Ectodermal cell (in vitro differentiated cells): Measurements from ENCODE around the gene PSEN1.

Source experiments
- H3K27ac ChIP-seq: 2 replicates; pipeline ENCODE4 v1.7.0; 2013; ENCODE audit warnings: mild to moderate bottlenecking, low read depth, low read length; ENCODE audit not compliant: insufficient read depth, poor library complexity, severe bottlenecking
- H3K27me3 ChIP-seq: 2 replicates; pipeline ENCODE4 v1.7.0; 2013; ENCODE audit warnings: mild to moderate bottlenecking, low read length; ENCODE audit not compliant: insufficient read depth, control insufficient read depth, poor library complexity, severe bottlenecking
- H3K36me3 ChIP-seq: one replicate; pipeline ENCODE4 v1.7.0; 2013; ENCODE audit warnings: low read length; ENCODE audit not compliant: control insufficient read depth, insufficient read depth
- H3K4me1 ChIP-seq: one replicate; pipeline ENCODE4 v1.7.0; 2013; ENCODE audit warnings: low read length; ENCODE audit not compliant: control insufficient read depth, insufficient read depth
- H3K4me3 ChIP-seq: 2 replicates; pipeline ENCODE4 v1.7.0; 2013; ENCODE audit warnings: low read depth, low read length, control low read depth; ENCODE audit not compliant: insufficient read depth
- H3K9me3 ChIP-seq: 2 replicates; pipeline ENCODE4 v1.7.0; 2013; ENCODE audit warnings: mild to moderate bottlenecking, low read length, moderate library complexity; ENCODE audit not compliant: control insufficient read depth
- WGBS, 2 experiments: methylation state at CpG; one replicate each; pipeline ENCODE4 v1.1.7; 2013; ENCODE audit warnings: missing lambda C conversion rate in 2 of 2; 5-methylcytosine and 5-hydroxymethylcytosine counted together

PSEN1 gene

DNA sequence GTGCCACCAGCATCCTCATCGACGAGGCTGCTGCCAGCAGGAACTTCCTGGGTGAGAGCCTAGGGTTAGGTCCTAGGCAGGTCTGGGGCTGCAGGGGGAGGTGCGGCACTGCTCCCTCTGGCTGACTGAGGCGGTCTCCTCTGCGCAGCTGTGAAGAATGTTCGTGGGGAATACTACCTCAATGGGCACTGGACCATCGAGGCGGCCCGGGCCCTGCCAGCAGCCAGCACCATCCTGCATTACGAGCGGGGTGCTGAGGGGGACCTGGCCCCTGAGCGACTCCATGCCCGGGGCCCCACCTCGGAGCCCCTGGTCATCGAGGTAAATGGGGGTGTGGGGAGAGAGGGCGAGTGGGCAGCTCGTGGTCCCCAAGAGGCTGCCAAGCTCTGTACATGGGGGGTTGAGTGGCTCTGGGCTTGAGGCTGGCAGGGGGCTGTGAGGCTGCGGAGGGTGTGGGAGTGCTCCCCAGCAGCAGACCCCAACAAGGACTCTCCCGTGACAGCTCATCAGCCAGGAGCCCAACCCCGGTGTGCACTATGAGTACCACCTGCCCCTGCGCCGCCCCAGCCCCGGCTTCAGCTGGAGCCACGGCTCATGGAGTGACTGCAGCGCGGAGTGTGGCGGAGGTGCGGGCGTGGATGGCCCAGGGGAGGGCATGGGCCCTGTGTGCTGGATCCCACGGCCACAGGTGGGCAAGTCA is 115.4 kb downstream of the PSEN1 start:
- no peaks in the 10 kb centered on the region for H3K9me3 ChIP-seq
- H3K4me1 ChIP-seq, result no peaks in the 10 kb centered on the region
- WGBS, 2 experiments, result 96 to 97% methylated on average over 30 of the region's 30 CpGs

DNA sequence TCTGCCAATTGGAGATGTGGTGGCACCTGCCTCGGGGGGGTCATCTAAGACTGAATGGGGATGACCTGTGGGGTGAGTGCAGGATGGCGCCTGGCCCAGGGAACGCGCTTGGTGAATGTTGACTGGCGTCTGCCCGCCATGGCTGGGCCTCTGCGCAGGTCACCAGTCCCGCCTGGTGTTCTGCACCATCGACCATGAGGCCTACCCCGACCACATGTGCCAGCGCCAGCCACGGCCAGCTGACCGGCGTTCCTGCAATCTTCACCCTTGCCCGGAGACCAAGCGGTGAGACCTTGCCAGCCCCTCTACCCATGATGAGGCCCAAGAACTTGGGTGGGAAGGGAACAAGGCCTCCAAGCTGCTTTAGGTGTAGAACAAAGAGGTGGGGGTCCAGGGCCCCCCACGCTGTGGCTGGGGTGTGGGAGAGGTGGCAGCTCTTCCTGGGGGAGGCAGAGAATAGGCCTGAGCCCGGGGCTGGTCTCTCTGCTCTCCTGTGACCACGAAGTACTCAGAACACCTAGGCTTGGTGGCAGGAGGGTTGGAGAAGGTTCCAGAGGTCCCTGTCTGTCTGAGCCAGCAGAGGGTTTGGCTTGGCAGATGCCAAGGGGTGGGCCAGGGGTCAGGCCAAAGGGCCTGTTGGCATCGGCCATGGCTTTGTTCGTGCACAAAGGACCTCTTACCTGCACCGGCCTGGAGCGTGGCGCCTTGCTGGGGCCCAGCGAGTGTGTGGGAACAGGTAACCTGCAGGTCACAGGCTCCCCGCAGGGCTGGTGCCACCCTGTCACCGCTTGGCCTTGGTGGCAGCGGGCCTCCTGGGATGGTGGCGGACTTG is 116.4 kb downstream of the PSEN1 start:
- H3K27me3 ChIP-seq, result no peaks in the 10 kb centered on the region
- H3K36me3 ChIP-seq, result peaks cover 22% of the 10 kb centered on the region
- H3K9me3 ChIP-seq, result no peaks in the 10 kb centered on the region
- no peak overlapping the region for H3K4me3 ChIP-seq
- WGBS, 2 experiments, result 93% methylated on average over 29 of the region's 29 CpGs
- no peak overlapping the region for H3K27ac ChIP-seq
- no peaks in the 10 kb centered on the region for H3K4me1 ChIP-seq

More for the DNA sequence above, 115.4 kb downstream of the PSEN1 start:
- Histone ChIP-seq H3K27me3 (no peaks in the 10 kb centered on the region), H3K36me3 (peaks cover 22% of the 10 kb centered on the region), H3K4me3 (no peak overlapping the region), H3K27ac (no peak overlapping the region)

DNA sequence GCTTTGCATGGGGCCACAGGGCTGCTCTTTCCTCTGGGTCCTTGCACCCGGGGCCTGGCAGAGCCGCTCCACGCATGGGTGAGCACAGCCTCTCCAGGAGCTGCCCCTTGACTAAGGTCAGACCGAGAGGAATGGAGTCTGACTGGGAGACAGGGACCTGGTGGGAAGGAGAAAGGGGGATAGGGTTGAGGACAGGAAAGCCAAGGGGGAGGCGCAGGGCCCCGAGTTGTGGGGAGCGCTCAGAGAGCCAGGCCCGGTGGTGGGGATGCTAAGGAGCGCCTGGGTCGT is 117.0 kb downstream of the PSEN1 start:
- H3K27ac ChIP-seq, result no peak overlapping the region
- H3K27me3 ChIP-seq, result no peaks in the 10 kb centered on the region
- no peak overlapping the region for H3K4me3 ChIP-seq
- no peaks in the 10 kb centered on the region for H3K4me1 ChIP-seq
- H3K9me3 ChIP-seq, result no peaks in the 10 kb centered on the region
- H3K36me3 ChIP-seq, result peaks cover 22% of the 10 kb centered on the region
- WGBS, 2 experiments, result 95% methylated on average over 10 of the region's 10 CpGs

DNA sequence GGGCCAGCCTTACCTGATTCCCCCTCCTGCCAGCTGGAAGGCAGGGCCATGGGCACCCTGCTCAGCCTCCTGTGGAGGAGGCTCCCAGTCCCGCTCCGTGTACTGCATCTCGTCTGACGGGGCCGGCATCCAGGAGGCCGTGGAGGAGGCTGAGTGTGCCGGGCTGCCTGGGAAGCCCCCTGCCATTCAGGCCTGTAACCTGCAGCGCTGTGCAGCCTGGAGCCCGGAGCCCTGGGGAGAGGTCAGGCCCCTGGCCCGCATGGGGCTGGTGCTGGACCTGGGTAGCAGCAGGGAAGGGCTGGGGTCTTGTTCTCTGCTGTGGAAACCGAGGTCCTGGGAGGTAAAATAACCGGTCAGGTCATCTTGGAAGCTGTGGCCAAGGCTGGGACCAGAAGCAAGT is 117.4 kb downstream of the PSEN1 start:
- peaks cover 22% of the 10 kb centered on the region for H3K36me3 ChIP-seq
- no peaks in the 10 kb centered on the region for H3K9me3 ChIP-seq
- no peak overlapping the region for H3K4me3 ChIP-seq
- H3K27me3 ChIP-seq, result no peaks in the 10 kb centered on the region
- no peak overlapping the region for H3K27ac ChIP-seq
- WGBS, 2 experiments, result 95% methylated on average over 12 of the region's 12 CpGs
- H3K4me1 ChIP-seq, result no peaks in the 10 kb centered on the region

DNA sequence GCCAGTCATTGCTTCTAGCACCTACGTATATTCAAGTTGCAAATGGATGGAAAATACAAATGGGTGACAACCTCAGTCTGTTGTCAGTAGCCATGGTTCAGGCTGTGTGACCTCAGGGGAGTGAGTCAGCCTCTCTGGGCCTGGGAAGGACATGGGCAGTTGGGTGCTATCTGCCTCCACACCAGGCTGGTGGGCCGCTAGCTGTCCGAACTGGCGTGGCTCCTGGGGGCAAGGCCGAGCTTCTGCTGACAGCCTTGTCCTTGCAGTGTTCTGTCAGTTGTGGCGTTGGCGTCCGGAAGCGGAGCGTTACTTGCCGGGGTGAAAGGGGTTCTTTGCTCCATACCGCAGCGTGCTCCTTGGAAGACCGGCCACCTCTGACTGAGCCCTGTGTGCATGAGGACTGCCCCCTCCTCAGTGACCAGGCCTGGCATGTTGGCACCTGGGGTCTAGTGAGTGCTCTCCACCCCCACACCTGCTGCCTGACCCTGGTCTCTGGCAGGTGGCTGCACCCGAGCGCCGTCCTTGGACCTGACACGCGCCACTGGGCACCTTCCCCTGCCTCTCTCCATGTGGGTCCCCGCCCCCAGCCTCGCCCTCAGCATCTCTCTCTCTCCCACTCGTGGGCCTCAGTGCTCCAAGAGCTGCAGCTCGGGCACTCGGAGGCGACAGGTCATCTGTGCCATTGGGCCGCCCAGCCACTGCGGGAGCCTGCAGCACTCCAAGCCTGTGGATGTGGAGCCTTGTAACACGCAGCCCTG is 118.1 kb downstream of the PSEN1 start:
- Histone ChIP-seq H3K4me3 (no peak overlapping the region), H3K36me3 (peaks cover 22% of the 10 kb centered on the region), H3K27ac (no peak overlapping the region), H3K9me3 (no peaks in the 10 kb centered on the region), H3K27me3 (no peaks in the 10 kb centered on the region), H3K4me1 (no peaks in the 10 kb centered on the region)
- 92 to 94% methylated on average over 28 of the region's 28 CpGs for WGBS, 2 experiments

DNA sequence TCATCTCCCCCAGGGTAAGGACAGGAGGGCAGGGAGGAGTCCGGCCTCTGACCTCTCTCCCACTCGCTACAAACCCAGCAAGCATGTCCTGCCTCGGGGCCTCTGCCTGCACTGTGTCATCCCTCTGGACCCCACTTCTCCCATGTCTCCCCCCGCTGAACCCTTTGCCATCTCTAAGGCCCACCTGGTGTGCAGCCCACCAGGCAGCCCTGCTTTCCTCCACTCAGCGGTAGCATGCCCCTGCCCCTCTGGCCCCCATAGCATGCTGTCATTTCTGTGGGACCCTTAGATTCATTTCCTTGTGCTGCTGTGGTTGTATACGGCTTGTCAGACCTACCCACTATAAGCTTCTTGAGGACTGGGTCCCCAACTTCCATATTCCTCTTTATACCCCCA is 118.7 kb downstream of the PSEN1 start:
- Histone ChIP-seq H3K9me3 (no peaks in the 10 kb centered on the region), H3K4me1 (no peaks in the 10 kb centered on the region), H3K27ac (no peak overlapping the region), H3K36me3 (peaks cover 22% of the 10 kb centered on the region), H3K27me3 (no peaks in the 10 kb centered on the region), H3K4me3 (no peak overlapping the region)
- WGBS, 2 experiments, result 95% methylated on average over 6 of the region's 6 CpGs

DNA sequence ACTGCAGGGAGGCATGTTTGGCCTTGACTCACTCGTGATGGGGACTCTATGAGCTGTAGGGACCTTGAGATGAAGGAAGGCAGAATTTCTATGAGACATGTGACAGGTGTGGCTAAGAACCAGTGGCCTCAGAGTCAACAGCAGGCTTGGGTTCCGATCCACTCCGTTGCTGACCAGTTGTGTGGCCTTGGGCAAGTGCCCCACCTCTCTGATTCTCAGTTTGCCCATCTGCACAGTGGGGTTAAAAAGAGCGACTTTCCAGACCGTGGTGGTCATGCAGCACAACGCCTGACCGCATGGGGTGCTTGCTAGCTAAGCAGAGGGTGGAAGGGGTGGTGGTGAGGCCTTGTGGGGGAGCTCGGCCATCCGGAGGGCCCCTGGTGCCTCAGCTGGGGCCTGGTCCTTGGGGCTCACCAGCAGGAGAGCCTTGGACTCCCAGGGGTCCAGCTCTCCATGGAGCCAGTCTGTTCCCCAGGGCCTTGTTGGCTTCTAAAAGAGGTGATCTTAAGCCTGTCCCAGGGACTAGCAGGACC is 119.5 kb downstream of the PSEN1 start:
- no peaks in the 10 kb centered on the region for H3K27me3 ChIP-seq
- peaks cover 22% of the 10 kb centered on the region for H3K36me3 ChIP-seq
- H3K9me3 ChIP-seq, result no peaks in the 10 kb centered on the region
- H3K4me1 ChIP-seq, result no peaks in the 10 kb centered on the region
- H3K27ac ChIP-seq, result no peak overlapping the region
- WGBS, 2 experiments, result 93 to 97% methylated on average over 9 of the region's 9 CpGs
- H3K4me3 ChIP-seq, result no peak overlapping the region

DNA sequence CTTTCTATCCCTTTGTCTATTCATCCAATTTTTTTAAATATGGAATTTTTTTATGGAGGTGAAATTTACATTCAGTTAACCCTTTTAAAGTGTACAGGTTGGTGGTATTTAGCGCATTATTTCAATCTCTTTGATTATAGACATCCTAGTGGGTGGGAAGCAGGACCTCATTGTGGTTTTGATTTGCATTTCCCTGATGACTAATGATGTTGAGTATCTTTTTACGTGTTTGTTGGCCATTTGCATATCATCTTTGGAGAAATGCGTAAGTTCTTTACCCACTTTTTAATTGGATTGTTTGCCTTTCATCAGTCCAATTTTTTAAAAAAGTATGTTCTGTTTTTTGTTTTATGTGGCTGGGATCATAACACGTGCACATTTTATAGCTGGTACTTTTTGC is 121.8 kb downstream of the PSEN1 start:
- H3K36me3 ChIP-seq, result peaks cover 32% of the 10 kb centered on the region
- no peak overlapping the region for H3K4me3 ChIP-seq
- no peaks in the 10 kb centered on the region for H3K9me3 ChIP-seq
- no peak overlapping the region for H3K27ac ChIP-seq
- H3K27me3 ChIP-seq, result no peaks in the 10 kb centered on the region
- 94% methylated on average over 4 of the region's 4 CpGs for WGBS, 2 experiments
- no peaks in the 10 kb centered on the region for H3K4me1 ChIP-seq

DNA sequence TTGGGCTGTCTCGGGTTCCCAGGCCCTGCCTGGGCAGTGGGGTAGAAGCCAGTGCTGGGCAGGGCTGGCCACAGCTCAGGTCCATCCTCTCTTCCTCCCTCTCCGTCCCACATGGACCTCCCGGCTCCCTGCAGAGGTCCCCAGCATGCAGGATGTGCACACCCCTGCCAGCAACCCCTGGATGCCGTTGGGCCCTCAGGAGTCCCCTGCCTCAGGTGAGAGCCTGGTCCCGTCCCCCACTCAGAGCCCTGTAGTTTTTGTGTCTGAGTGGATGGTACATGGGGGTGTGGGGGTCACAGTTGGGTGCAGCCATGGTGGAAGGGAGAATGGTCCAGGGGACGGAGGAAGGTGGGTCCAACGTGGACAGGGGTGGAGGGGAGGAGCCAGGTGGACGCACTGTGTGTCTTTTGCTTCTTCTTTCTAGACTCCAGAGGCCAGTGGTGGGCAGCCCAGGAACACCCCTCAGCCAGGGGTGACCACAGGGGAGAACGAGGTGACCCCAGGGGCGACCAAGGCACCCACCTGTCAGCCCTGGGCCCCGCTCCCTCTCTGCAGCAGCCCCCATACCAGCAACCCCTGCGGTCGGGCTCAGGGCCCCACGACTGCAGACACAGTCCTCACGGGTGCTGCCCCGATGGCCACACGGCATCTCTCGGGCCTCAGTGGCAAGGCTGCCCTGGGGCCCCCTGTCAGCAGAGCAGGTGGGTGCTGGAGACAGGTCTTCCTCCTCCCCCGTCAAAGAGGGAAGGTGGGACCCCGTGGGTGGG is 122.7 kb downstream of the PSEN1 start:
- Histone ChIP-seq H3K27ac (no peak overlapping the region), H3K9me3 (no peaks in the 10 kb centered on the region), H3K4me3 (no peak overlapping the region), H3K36me3 (peaks cover 41% of the 10 kb centered on the region), H3K4me1 (no peaks in the 10 kb centered on the region), H3K27me3 (no peaks in the 10 kb centered on the region)
- WGBS, 2 experiments, result 95 to 97% methylated on average over 20 of the region's 20 CpGs
